T-helper 2 cell (primary cell): ENCODE results near the gene FREM2.

Experiments
- DNase-seq, 5 experiments: peaks; one replicate each; pipeline versions ENCODE4 v3.0.0 to v3.0.0-alpha.2; 2012 to 2022

Gene FREM2

DNA sequence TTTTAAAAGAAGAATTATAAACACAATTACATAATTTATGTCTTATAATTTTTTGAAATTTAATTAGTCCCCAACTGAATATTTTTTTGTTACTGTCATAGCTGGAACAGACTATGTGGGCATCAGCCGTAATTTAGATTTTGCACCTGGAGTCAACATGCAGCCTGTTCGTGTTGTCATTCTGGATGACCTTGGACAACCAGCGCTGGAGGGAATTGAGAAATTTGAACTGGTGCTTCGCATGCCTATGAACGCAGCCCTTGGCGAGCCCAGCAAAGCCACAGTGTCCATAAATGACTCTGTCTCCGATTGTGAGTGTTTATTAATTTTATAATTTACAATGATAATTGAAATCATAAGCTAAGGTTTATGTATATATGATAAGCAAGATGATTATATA is 161.5 kb downstream of the FREM2 start:
- DNase-seq = no peak

DNA sequence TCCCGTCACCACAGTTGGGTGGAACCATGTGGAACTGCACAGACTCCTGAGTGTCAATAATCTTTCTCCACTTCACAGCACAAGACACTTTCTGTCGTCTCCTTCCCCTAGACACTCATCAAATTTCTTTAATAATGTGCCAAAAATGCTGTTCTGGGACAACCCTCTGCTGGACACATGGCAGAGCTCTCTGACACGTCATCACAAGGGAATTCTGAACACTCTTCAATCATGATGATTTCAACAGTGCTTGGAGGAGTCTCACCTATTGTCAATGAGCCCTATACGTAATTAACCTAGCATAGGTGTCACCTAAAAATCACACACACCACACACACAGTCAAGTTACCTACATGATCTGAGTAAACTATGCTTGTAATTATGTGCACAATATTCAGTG is 162.4 kb downstream of the FREM2 start:
- no peak for DNase-seq

DNA sequence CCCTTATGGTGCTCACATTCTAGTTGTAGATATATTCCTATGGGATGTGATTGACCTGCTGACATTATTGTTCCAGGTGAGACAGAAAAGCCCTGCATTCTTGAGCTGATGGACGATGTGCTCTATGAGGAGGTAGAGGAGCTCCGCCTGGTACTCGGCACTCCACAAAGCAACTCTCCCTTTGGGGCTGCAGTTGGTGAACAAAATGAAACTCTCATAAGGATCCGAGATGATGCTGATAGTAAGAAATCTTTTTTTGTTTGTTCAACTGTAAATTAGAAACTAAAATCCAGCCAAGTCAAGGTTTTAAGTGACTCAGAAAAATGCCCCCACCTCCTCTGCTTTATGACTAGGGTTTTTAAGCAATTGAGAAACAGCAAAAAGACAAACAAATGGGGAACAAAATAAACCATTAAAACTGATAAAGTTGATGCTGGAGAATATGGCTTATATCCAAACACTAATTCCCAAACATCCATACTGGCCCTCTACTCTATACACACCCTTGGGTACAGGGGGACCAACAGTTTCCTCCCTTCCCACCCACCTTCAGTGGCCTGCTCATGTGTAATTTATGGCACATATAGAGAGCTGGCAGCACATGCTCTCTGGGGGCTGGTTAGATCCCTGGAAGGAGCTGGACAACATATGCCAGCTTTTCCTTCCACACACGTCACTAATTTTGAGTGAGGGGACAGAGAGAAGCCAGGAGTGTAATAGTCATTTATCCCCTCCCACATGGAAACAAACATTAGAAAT is 164.2 kb downstream of the FREM2 start:
- DNase-seq = no peak

DNA sequence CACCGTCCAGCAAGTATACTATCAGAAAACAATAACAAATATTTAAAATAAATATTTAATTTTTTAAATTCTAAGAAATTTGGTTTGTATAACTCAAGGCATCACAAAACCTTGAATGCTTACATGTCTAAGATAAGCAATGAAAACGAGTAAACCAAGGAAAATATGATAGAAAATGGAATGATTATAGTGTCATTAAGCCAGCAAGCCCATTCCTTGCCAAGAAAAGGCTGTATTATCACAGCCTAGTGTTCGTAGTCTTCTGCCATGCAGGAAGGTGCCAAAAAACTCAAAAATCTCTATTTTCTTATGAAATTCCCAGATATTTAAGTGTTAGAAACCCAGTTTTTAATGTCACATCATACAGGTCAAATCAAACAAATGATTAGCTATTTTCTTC is 167.3 kb downstream of the FREM2 start:
- no peak for DNase-seq

DNA sequence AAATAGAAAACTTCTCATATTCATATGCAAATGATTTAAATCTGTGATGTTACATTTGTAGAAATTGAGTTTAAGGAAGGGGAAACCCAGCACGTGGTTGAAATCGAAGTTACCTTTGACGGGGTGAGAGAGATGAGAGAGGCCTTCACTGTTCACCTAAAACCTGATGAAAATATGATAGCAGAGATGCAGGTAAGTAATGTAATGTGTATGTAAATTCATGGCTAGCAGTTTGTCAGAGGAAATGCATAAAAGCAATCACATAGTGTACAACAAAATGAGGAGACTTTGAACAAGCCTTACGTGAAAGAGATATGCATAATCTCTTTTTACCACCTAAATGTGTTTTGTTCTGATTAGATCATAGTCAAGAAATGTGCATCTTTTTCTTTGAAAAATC is 169.2 kb downstream of the FREM2 start:
- DNase-seq = peak in 1 of 5 experiments; percentile 9

DNA sequence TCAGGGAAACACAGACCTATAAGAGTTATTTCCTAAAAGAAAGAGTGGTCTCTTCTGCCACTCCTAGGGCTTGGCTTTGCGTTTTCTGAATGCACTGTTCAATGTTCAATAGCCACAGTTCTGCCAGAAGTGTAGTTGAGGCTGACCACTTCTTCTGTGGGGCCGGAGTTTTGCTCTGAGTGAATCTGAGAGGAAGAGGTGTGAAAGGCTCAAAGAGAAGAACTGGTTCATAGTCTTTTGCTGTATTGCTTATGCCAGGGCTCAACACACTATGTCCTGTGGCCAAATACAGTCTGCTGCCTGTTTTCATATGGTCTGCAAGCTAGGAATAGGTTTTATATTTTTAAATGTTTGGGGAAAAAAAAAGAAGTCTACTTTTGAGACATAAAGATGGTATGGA is 175.6 kb downstream of the FREM2 start:
- no peak for DNase-seq

DNA sequence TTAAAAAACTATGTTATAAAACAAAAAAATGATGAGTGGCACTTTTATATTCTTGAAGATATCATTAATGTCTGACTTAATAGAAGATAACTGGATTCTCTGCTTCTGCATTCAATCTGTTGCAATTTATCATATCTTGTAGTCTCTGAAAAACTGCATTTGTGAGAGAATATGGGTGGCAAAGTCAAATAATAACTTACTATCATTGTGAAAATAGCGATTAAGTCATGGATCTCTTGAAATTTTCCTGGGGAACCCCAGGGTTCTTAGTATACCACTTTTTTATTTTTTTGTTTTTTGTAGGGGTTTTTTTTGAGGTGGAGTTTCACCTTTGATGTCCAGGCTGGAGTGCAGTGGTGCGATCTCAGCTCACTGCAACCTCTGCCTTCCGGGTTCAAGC is 176.7 kb downstream of the FREM2 start:
- no peak for DNase-seq

DNA sequence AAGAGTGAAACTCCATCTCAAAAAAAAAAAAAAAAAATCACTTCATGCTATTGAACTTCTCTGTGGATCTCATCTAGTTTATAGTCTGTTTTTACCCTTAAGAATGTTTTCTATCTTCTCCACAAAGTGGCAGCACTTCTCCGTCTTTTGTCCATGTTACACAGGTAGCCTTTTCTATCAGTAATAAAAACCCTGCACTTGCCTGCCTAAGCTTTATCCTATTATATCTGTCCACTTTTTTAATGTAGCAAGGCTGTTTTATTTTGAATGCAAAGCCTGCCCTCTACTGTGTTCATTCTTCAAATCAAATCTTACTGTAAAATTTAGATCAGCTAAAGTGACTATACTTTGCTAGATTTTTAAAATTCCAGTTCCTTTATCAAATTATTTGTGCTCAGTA is 179.8 kb downstream of the FREM2 start:
- no peak for DNase-seq

DNA sequence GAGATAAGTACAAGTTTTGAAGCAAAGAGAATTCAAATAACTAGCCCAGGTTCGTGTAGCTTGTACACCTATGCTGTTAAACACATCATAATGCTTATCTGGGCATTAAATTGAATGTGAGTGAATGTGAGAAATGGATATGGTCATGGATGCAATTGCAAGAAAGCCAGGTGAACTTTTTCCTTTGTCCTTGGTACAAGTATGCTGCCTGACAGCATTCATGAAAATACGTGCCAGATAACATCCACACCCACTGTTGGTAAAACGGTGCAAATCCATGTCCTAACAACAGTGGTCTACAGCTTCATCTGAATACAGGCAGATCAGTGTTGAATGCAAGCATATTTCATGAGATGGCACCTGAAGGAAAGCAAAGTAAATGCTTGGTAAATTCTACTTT is 181.5 kb downstream of the FREM2 start:
- DNase-seq = no peak

DNA sequence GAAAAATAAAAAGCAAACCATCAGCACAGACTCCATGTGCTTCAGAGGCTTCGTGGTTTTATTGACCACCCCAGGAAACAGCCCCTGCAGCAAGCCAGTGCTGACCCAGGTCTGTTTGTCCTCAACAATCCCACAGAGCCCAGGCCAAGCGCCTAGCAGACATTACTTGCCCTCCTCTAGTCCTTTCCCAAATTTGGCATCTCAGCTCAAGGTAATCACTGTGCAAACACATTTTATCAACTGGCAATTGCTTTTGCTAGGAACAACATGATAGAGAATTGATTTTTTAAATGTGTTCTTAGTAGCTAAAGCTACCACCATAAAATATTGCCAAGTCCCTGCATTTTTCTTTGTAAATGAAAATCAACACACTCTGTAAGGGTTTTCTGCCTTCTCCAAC is 182.0 kb downstream of the FREM2 start:
- no peak for DNase-seq

DNA sequence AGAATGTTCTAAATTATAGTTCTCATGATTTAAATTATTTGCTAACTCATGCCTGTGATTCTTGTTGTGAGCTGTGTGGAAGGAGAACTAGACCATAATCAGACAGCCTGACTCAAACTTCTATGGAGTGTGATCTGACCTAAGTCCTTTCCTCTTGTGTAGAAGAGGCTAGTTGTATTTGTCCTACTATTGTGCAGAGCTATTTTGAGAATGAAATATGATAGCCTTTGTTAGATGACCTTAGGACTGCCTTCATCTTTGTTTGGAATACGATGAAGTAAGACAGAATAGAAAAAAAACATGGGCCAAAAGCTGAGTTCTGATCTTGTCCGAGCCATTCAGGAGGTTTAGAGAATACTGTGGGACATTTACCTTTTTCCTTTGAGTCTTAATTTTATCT is 184.4 kb downstream of the FREM2 start:
- DNase-seq = no peak

DNA sequence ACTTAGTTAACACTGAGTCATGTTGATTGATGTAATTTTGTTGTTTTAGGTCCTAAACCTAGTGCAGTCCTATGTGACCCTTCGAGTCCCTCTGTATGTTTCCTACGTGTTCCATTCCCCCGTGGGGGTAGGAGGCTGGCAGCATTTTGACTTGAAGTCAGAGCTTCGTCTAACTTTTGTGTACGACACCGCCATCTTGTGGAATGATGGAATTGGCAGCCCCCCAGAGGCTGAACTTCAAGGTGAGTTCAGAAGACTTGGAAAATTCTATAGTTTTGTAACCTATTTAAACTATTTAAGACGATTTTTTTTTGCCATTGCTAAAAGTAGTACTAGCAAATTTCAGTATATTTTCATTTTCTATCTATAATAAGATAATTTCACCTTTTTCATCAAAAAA is 185.8 kb downstream of the FREM2 start:
- peak in 3 of 5 experiments; percentile 4 to 24 (median 5) for DNase-seq

DNA sequence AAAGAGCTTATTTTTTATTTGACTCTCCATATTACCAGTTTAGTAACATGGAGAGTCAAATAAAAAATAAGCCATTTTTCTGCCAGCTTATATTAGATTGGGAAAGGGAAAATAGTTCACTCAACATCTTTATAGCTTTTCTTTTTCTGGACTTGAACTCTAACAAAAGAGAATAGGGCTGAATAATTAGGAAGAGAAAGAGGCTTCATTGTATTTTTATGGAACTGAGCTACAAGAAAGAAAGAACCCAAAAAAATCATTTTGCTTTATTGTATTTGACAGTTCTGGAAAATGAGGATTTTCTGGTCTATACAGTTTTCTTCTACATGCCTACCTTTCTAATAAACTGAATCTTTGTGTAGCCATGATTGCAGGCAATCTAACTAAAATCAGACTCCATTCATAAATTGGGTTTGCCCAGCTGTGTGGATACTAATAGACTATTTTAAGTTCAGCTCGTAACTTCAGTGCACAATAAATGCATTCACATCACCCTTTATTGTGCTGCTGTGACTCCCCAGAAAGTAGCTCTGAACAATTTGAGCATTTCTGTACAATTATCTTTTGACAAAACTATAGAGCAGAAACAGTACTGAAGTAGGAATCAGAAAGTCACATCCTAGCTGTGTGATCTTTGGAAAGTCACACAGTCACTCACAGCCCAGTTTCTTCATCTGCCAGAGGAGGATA is 188.5 kb downstream of the FREM2 start:
- no peak for DNase-seq

DNA sequence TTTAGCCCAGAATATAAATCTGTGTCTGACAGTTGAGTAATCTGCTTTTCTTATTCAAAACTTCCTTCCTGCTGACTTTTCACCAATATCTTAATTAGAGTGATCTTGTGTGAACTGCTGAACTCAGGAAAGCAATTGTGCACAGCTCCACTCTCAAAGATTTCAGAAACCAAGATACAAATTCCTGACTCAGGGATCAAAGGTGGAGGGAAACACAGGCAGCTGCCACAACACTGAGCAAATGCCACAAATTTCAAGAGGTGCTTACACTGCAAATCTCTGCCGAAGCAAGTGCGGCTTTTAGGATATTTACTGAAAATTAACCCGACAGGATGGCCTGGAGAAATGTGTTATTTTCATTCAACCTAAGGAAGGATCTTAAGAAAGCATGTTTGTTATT is 192.4 kb downstream of the FREM2 start:
- no peak for DNase-seq

DNA sequence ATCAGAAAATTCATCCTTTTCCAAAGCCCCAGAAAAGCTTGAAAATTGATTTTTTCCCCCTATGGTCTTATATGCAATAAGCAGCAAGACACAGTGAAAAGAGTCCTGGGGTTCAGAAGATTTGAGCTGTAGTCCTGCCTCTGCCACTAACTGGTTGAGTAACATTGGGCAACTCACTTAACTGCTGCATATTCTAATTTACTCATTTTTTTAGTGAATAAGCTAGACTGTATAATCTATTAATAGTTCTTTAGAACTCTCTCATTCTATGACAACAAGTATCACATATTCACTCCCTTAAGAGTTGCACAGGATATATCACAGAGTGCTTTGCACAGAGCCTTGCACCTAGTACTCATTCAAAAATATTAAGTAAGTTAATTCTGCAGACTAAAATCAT is 192.9 kb downstream of the FREM2 start:
- no peak for DNase-seq

DNA sequence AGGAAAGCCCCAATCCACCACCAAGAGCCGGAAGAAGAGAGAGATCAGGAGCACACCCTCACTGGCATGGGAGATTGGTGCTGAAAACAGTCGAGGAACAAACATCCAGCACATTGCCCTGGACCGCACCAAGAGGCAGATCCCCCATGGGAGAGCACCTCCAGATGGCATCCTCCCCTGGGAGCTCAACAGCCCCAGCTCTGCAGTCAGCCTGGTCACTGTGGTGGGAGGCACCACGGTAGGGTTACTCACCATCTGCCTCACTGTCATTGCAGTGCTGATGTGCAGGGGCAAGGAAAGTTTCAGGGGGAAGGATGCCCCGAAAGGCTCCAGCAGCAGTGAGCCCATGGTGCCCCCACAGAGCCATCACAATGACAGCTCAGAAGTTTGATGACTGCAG is 193.5 kb downstream of the FREM2 start:
- no peak for DNase-seq

DNA sequence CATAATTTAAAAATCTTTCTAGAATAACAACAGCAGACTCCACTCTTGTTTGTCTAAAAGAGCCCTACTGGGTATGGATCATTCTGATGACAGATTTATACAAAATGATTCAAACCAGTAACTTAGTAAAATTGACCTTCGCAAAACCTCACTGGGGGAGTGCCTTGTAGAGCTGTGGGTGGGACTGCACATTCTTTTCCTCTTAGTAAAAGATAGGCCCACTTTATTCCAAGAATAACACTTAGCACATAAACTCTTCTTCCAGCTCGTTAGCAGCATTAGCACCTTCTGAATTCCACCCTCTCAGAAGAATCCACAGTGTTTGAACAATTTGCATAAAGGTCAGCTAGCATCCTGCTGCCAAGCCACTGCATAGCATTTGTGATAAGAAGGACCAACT is 196.9 kb downstream of the FREM2 start:
- no peak for DNase-seq

DNA sequence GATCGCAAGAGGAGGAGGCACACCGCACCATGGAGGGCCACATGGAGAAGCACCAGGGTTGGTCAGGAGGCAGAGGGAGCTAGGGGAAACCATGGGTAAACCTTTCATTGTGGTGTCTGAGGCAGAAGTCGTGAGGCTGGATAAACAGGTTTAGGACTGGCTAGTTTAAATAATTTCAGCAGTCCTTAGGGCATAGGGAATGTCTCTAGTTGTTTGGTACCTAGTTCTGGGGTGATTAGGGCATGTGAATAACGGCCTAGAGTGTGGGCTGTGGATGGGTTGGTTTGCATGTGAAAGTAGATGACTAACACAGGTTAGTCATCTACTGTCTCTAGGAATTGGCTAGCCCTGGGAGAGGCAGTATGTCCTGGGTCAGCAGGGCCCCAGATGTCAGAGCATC is 201.4 kb downstream of the FREM2 start:
- DNase-seq = no peak

DNA sequence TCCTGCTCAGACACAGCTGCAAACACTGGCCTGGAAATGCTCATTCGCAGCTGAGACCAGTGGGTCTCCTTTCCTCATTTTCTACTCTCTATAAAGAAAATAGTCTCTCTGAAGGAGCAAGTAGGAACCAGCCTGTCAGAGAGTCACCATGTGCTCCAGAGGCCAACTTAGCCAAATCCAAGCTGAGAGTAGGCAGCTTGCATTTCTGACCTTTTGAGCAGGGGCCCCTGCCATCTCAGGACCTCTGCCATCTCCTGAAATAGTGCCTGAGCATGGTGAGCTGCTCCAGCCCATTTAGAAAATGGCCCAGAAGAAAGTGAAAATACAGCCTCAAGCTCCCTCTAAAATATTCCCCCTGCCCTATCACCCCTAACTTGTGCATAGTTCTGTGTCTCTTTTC is 208.2 kb downstream of the FREM2 start:
- DNase-seq = no peak

DNA sequence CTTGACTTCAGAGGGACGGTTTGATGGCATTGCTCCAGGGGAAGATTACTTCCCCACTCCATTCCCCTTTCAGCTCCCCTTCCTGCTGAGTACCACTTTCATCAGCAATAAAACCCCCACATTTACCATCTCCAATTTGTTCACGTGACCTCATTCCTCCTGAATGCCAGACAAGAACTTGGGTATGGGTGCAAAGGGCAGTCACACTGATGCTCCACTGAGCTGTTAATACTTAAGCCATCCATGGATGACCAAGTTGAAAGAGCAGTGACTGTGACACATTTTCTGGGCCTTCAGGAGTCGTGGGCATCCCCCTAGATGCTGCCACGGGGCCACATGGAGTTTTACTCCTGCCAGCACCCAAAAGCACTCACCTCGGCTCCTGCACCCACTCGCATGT is 210.6 kb downstream of the FREM2 start:
- DNase-seq = no peak

DNA sequence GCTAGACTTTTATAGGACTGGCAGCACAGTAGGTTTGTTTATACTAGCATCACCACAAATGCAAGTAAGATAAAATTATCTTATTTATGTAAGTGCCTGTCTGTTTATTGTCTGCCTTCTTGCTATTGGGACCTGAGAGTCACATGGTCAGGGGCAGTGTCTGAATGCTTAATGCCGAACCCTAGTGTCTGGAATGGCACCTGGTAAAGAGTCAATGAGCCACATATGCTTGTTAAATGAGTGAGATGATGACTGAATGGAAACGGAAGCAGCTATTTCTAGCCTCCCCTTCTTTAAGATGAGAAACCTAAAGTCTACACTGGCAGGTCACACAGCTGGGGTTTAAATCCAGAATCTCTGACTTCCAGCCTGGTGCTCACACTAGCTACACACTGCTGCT is 211.6 kb downstream of the FREM2 start:
- no peak for DNase-seq

DNA sequence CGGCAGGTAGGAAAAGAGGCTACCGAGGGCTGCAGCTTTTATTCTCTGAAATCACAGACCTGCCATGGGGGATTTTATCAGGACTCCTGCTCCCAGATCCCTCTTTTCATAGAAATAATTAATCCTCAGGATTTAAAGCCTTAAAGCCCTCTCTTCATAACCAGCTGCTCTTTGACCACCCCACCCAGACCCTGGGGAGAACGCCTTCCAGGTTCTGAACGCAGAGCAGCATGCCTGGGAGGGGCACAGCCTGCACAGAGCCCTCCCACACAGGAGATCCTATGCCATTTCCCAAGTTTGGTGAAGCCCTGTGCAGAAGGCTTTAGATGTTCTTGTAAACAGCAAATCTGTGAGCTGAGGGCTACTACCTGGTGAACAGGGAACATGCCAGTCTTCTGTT is 212.7 kb downstream of the FREM2 start:
- no peak for DNase-seq

DNA sequence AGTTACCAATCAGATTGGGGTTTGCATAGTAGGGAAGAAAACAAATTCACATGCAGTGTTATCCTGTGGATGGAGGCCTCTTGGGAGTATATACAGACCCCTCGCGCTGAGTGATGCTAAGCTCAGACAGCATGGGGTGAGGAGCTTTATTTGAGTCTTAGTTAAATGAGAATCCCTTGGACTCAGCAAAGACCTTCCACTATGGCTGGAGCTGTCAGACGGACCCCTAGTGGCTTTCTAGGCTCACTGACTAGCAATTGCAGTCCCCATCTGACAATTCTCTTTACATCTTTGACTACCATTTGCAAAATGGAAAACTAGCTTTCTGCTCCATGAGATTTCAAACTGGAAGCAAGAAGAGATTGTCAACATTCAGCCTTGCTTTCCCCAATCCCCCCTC is 213.3 kb downstream of the FREM2 start:
- DNase-seq = no peak

DNA sequence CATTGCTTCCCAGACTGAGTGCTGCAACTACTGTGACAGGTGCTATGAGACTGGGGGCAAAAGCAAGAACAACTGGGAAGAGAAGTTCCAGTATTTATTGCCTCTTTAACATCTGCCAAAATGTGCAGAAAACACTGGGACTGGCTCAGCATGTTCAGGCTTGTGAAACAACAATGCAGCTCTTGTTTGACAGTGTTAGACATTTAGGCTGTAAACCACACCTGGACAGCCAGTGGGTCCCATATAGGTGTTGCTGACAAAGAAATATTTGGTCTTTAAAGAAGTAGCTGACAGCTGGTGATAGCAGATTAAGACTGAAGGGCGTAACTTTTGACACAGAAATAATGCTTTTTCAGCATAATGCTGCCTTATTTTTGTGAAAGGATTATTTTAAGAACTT is 215.7 kb downstream of the FREM2 start:
- no peak for DNase-seq

DNA sequence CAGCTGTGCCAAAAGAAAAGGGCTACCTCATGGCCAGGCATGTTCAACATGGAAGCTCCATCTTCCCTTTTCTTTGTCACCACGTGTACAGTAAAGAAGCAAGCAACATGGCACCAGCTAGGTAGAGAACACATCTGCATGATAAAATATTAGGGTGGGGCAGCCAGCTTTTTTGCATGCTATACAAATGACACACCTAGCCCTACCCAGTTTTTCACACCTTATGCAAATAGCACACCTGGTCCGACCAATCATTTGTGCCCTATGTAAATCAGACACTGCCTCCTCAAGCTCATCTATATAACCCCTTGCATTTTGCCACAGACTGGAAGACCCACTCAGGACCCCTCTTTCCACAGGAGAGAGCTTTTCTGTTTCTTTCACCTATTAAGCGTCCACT is 218.2 kb downstream of the FREM2 start:
- no peak for DNase-seq
